DND-41 (cell line): ENCODE data around the gene SAT2.
"Not testable (repeated sequence)": the region's sequence is repeated elsewhere in the genome, so short reads cannot be mapped to it uniquely, and the experiment has no call there.

Experiments used
- ATAC-seq: fragments of 200-7000 bp; cut with Tn5 transposase; 3 replicates; pipeline ENCODE4 v1.9.1; 2021; ENCODE audit warnings: low read depth; ENCODE audit not compliant: insufficient read depth
- DNase-seq: peaks from one replicate; pipeline ENCODE4 v3.0.0-alpha.2; 2020
- H2AFZ ChIP-seq: 2 replicates; pipeline ENCODE4 v1.6.0; 2012; ENCODE audit warnings: low read depth, low read length
- H3K27ac ChIP-seq: 2 replicates; pipeline ENCODE4 v1.5.1; 2012; ENCODE audit warnings: low read length, inconsistent platforms
- H3K27me3 ChIP-seq: fragments of 200-600 bp; sonication (generic); 2 replicates; pipeline ENCODE4 v1.6.0; 2012; ENCODE audit warnings: low read length, mild to moderate bottlenecking, inconsistent platforms; ENCODE audit not compliant: insufficient read depth, poor library complexity
- H3K36me3 ChIP-seq: 2 replicates; pipeline ENCODE4 v1.5.1; 2012; ENCODE audit warnings: low read length, inconsistent platforms; ENCODE audit not compliant: insufficient read depth
- H3K4me1 ChIP-seq: 2 replicates; pipeline ENCODE4 v1.5.1; 2012; ENCODE audit warnings: mild to moderate bottlenecking, low read length; ENCODE audit not compliant: insufficient read depth
- H3K4me2 ChIP-seq: 2 replicates; pipeline ENCODE4 v1.6.0; 2012; ENCODE audit warnings: mild to moderate bottlenecking, moderate library complexity, low read length, inconsistent platforms; ENCODE audit not compliant: insufficient read depth
- H3K4me3 ChIP-seq, 2 experiments: fragments of 200-600 bp in 1 of 2; shearing (Covaris generic) in 1 of 2; 2 replicates each; pipeline ENCODE4 v1.5.1; 2012 to 2016; ENCODE audit warnings: inconsistent platforms in 2 of 2, low read length in 2 of 2, mild to moderate bottlenecking in 2 of 2, low read depth in 1 of 2, moderate library complexity in 1 of 2
- H3K79me2 ChIP-seq: 2 replicates; pipeline ENCODE4 v1.6.0; 2012; ENCODE audit warnings: low read length, inconsistent platforms; ENCODE audit not compliant: insufficient read depth
- H3K9ac ChIP-seq: 2 replicates; pipeline ENCODE4 v1.6.0; 2012; ENCODE audit warnings: low read depth, mild to moderate bottlenecking, inconsistent platforms, low read length, moderate library complexity
- H3K9me3 ChIP-seq: 2 replicates; pipeline ENCODE4 v1.5.1; 2012; ENCODE audit warnings: low read length, moderate library complexity, mild to moderate bottlenecking, inconsistent platforms; ENCODE audit not compliant: insufficient read depth, severe bottlenecking
- H4K20me1 ChIP-seq: 2 replicates; pipeline ENCODE4 v1.6.0; 2012; ENCODE audit warnings: low read length; ENCODE audit not compliant: insufficient read depth
- EZH2 ChIP-seq: IDR thresholded peaks from 3 replicates; pipeline ENCODE4 v1.6.1; 2012; ENCODE audit warnings: borderline replicate concordance, low read depth, mild to moderate bottlenecking, moderate library complexity, low read length, inconsistent platforms; ENCODE audit not compliant: severe bottlenecking
- TF ChIP-seq, protein P1 (sequence below): IDR thresholded peaks from 2 replicates; pipeline ENCODE4 v1.5.1; 2012; ENCODE audit warnings: borderline replicate concordance, low read length, moderate library complexity, mild to moderate bottlenecking; ENCODE audit not compliant: poor library complexity, severe bottlenecking; ENCODE audit errors: extremely low read depth

Gene SAT2

DNA sequence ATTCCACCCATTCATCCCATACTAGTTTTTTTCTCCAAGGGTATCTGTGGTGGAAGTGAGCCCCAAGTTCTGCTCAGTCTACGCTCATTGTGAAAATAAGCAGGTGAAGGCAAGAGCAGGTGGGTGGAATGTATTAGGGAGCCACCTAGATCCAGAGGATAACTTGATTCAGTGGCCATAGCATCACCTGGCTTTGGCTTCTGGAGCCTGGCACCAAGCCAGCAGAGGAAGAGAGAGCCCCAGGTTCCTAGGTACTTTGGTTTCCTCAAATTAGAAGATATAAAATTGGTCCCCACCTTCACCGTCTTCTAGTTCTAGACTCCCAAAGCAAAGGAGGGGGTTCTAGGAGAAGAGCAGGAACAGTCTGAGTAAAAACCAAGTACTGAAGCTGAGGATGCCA, 17.0 kb downstream of the SAT2 start:
- peaks cover 77% of the 10 kb centered on the region for H3K79me2 ChIP-seq
- H3K4me1 ChIP-seq, result peaks cover 44% of the 10 kb centered on the region
- H4K20me1 ChIP-seq, result peaks cover 44% of the 10 kb centered on the region; the same call in 1 of the 2 replicates
- peaks cover 41% of the 10 kb centered on the region for H3K36me3 ChIP-seq
- H3K4me2 ChIP-seq, result 0 out of 2 replicates have a peak overlapping the region, but pooled peaks have one; percentile 78
- H3K27me3 ChIP-seq, result no peaks in the 10 kb centered on the region
- no peak overlapping the region for H3K27ac ChIP-seq
- H3K4me3 ChIP-seq, result no peak overlapping the region
- TF ChIP-seq, protein P1, sequence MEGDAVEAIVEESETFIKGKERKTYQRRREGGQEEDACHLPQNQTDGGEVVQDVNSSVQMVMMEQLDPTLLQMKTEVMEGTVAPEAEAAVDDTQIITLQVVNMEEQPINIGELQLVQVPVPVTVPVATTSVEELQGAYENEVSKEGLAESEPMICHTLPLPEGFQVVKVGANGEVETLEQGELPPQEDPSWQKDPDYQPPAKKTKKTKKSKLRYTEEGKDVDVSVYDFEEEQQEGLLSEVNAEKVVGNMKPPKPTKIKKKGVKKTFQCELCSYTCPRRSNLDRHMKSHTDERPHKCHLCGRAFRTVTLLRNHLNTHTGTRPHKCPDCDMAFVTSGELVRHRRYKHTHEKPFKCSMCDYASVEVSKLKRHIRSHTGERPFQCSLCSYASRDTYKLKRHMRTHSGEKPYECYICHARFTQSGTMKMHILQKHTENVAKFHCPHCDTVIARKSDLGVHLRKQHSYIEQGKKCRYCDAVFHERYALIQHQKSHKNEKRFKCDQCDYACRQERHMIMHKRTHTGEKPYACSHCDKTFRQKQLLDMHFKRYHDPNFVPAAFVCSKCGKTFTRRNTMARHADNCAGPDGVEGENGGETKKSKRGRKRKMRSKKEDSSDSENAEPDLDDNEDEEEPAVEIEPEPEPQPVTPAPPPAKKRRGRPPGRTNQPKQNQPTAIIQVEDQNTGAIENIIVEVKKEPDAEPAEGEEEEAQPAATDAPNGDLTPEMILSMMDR, result no peak
- no peak for TF ChIP-seq EZH2
- no peaks in the 10 kb centered on the region for H3K9me3 ChIP-seq
- ATAC-seq (no peak), DNase-seq (no peak)
- no peak overlapping the region for H2AFZ ChIP-seq
- no peak overlapping the region for H3K9ac ChIP-seq

DNA sequence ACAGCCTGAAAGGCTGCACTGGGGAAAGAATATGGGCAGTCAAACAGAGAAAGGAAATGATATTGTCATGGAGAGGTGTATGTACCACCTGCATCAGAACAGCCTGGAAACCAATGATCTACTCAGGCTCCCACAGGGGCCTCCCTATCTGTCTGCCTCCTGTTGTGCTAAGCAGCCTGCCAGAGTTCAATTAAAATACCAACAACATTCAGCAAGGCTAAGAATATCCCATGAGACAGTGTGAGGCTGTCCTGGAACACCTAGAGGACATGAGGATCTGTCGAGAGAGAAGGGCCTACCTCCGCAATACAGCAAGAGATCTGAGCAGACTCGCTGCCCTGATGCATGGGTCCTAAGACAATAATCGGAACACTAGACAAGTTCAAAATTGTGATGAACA, 21.3 kb downstream of the SAT2 start:
- Histone ChIP-seq H3K27me3 (no peaks in the 10 kb centered on the region), H3K36me3 (peaks cover 68% of the 10 kb centered on the region), H3K79me2 (peaks cover 47% of the 10 kb centered on the region), H2AFZ (no peak overlapping the region), H3K9ac (no peak overlapping the region), H3K4me1 (peaks cover 13% of the 10 kb centered on the region), H3K4me2 (no peak overlapping the region), H3K4me3 (no peak overlapping the region), H4K20me1 (peaks cover 21% of the 10 kb centered on the region; the same call in 1 of the 2 replicates), H3K9me3 (no peaks in the 10 kb centered on the region), H3K27ac (no peak overlapping the region)
- ATAC-seq (no peak), DNase-seq (no peak)
- TF ChIP-seq, protein P1, result no peak
- TF ChIP-seq EZH2, result no peak

DNA sequence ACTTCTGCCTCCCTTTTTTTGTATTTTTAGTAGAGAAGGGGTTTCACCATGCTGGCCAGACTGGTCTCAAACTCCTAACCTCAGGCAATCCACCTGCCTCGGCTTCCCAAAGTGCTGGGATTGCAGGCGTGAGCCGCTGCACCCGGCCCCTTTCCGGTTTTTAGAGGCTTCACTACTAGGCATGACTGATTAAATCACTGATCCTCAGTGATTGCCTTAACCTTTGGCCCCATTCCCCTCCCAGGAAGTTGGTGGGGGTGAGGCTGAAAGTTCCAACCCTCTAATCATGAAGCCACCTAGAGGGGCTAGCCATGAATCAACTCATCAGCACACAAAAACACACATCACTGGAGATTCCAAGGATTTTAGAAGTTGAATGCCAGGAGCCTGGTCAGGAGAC, 30.1 kb downstream of the SAT2 start:
- not testable (repeated sequence) for H3K27me3 ChIP-seq, H3K9me3 ChIP-seq, H3K9ac ChIP-seq, DNase-seq, H3K4me2 ChIP-seq, ATAC-seq, H3K79me2 ChIP-seq, H3K4me3 ChIP-seq, H4K20me1 ChIP-seq, H3K27ac ChIP-seq, H2AFZ ChIP-seq, H3K4me1 ChIP-seq
- peaks cover 88% of the 10 kb centered on the region for H3K36me3 ChIP-seq

DNA sequence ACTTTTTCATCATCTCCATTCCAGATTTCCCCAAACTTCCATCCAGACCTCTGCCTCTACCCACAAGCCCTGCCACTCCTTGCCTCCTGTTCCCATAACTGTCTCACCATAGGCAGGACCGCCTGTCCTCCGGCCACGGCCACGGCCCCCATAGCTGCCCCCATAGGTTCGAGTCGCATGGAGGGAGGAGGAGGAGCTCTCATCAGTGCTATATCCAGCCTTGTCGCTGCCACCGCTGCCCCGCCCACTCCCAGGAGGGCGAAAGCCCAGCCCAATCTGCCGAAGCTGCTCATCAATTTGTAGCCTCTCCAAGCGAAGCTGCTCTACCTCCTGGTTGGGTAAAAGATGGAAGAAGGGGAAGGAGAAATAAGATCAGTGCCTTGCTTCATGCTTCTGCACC, 34.3 kb downstream of the SAT2 start:
- Histone ChIP-seq H3K4me2 (no peak overlapping the region), H3K9ac (no peak overlapping the region), H3K36me3 (peaks cover 91% of the 10 kb centered on the region), H3K27ac (no peak overlapping the region), H3K27me3 (no peaks in the 10 kb centered on the region), H3K4me3 (no peak overlapping the region), H4K20me1 (0 out of 2 replicates have a peak, but pooled peaks cover 3% of the 10 kb centered on the region), H3K4me1 (no peaks in the 10 kb centered on the region), H3K9me3 (no peaks in the 10 kb centered on the region), H2AFZ (no peak overlapping the region), H3K79me2 (0 out of 2 replicates have a peak, but pooled peaks cover 1% of the 10 kb centered on the region)
- no peak for TF ChIP-seq EZH2
- TF ChIP-seq, protein P1, result no peak
- no peak for DNase-seq
- no peak for ATAC-seq
